MG63 (cell line): ENCODE measurements around the gene EARS2. TPM values are rescaled to one million over a fixed set of nuclear protein-coding genes. Genes with fewer than 3 reads are reported as not detected.
A peak's percentile ranks its signal among the peaks of the same experiment; 100 is the strongest.

ENCODE experiments used
- DNase-seq: peaks from one replicate; pipeline ENCODE4 v3.0.0-alpha.2; 2020
- H3K27me3 ChIP-seq: fragments of 250-450 bp; sonication (Bioruptor Pico); 2 replicates; pipeline ENCODE4 v1.5.1; 2020; ENCODE audit warnings: mild to moderate bottlenecking, moderate library complexity
- H3K36me3 ChIP-seq: fragments of 250-450 bp; sonication (Bioruptor Pico); 2 replicates; pipeline ENCODE4 v1.5.1; 2020; ENCODE audit warnings: mild to moderate bottlenecking, moderate library complexity
- H3K4me3 ChIP-seq: fragments of 250-450 bp; sonication (Bioruptor Pico); 2 replicates; pipeline ENCODE4 v1.5.1; 2020; ENCODE audit warnings: mild to moderate bottlenecking, moderate library complexity
- H3K9me3 ChIP-seq: fragments of 250-450 bp; sonication (Bioruptor Pico); 2 replicates; pipeline ENCODE4 v1.5.1; 2020; ENCODE audit warnings: mild to moderate bottlenecking, moderate library complexity
- total RNA-seq: library from RNA; depleted of rRNA; stranded (reverse); fragments of >200 nt; shearing (Covaris generic); gene quantifications from 2 replicates; pipeline ENCODE4 v1.2.3, GENCODE V29; 2014; ENCODE audit warnings: low replicate concordance

The EARS2 gene
- total RNA-seq, 1 experiment from 2014 or later, result 45.3 TPM

GRCh38 chr16:23504453-23505179 lies 52.5 kb downstream of the EARS2 start:
- peak; percentile 94 for DNase-seq
- Histone ChIP-seq H3K9me3 (no peaks in the 10 kb centered on the region), H3K4me3 (no peak overlapping the region), H3K36me3 (peaks cover 13% of the 10 kb centered on the region), H3K27me3 (no peaks in the 10 kb centered on the region)

GRCh38 chr16:23504076-23504452 lies 53.1 kb downstream of the EARS2 start:
- DNase-seq, result peak; percentile 93
- no peak overlapping the region for H3K4me3 ChIP-seq
- no peaks in the 10 kb centered on the region for H3K9me3 ChIP-seq
- H3K36me3 ChIP-seq, result peaks cover 10% of the 10 kb centered on the region
- no peaks in the 10 kb centered on the region for H3K27me3 ChIP-seq

DNA sequence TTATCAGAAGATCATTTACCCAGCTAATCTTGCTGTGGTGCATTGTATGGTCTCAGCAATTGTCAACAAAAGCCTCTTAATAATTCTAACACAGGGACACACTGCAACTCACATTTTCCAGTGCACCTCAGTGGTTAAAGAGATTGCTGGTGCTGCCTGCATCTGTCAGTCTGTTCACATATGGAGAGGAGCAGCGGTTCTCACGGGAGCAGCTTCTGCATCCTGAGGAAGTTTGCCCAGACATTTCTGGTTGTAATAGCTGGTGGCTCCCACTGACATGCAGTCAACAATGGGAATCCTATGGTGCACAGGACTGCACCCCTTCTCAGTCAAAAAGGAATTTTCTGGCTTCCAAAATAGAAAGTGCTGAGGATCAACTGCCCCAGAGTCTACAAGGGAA lies 54.7 kb downstream of the EARS2 start:
- Histone ChIP-seq H3K36me3 (peaks cover 3% of the 10 kb centered on the region), H3K27me3 (no peaks in the 10 kb centered on the region), H3K4me3 (no peak overlapping the region), H3K9me3 (no peaks in the 10 kb centered on the region)
- no peak for DNase-seq

GRCh38 chr16:23501291-23501690 lies 55.9 kb downstream of the EARS2 start:
- Histone ChIP-seq H3K9me3 (no peaks in the 10 kb centered on the region), H3K27me3 (no peaks in the 10 kb centered on the region), H3K36me3 (peaks cover 3% of the 10 kb centered on the region), H3K4me3 (no peak overlapping the region)
- no peak for DNase-seq

DNA sequence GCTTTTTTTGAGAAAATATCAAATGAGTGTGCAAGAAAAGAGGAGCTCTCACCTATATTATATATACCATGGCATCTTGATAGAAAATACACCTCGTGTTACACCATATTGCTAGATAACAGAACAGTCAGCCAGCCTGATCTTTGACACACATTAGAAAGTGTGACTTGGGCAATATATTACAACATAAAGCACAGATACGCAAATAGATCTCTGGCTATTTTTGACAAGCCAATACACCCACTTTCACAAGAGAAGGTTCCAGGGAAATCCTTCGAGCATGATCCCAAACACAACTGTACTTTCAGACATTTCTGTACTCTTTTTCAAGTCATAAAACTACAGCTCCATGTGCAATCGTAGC lies 56.3 kb downstream of the EARS2 start:
- Histone ChIP-seq H3K4me3 (no peak overlapping the region), H3K36me3 (peaks cover 4% of the 10 kb centered on the region), H3K9me3 (no peaks in the 10 kb centered on the region), H3K27me3 (no peaks in the 10 kb centered on the region)
- no peak for DNase-seq

GRCh38 chr16:23500212-23500861 lies 56.8 kb downstream of the EARS2 start:
- H3K9me3 ChIP-seq, result no peaks in the 10 kb centered on the region
- no peak for DNase-seq
- peaks cover 9% of the 10 kb centered on the region for H3K36me3 ChIP-seq
- H3K4me3 ChIP-seq, result no peak overlapping the region
- no peaks in the 10 kb centered on the region for H3K27me3 ChIP-seq

DNA sequence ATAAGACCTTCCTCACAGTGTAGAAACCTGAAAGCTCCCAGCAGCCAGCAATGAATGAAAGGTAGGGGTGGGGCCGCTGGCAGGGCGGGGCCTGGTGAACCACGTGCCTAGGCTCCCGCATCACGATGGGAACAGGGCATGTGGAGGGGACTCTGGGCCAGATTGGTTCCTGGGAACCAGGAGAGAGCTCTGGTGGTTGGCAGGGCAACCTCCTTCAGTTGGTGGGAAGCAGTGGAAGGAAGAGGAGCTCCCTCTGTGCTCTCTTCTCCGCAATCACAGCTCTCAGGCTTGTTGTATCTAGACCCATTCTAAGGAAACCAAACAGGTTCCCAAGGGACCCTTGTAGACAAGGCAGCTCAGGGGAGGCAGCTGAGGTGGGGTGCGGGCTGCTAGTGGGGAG lies 57.3 kb downstream of the EARS2 start:
- H3K9me3 ChIP-seq, result no peaks in the 10 kb centered on the region
- no peak overlapping the region for H3K4me3 ChIP-seq
- H3K36me3 ChIP-seq, result peaks cover 13% of the 10 kb centered on the region
- DNase-seq, result no peak
- no peaks in the 10 kb centered on the region for H3K27me3 ChIP-seq

DNA sequence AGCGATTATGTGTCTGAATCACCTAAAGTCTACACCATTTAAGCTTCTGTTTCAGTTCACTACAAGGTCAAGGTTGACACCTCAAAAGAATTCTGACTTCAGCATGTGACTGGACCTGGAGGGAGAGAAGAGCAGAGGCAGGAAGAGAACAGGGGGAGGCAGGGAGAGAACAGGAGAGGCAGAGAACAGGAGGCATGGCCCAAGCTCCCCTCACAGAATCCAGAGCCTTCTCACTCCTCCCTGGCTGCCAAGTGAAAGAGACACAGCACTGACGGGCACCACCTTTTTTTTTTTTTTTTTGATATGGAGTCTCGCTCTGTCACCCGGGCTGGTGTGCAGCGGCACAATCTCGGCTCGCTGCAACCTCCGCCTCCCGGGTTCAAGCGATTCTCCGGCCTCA lies 58.3 kb downstream of the EARS2 start:
- Histone ChIP-seq H3K27me3 (no peaks in the 10 kb centered on the region), H3K9me3 (no peaks in the 10 kb centered on the region), H3K36me3 (peaks cover 20% of the 10 kb centered on the region), H3K4me3 (no peak overlapping the region)
- DNase-seq, result no peak

DNA sequence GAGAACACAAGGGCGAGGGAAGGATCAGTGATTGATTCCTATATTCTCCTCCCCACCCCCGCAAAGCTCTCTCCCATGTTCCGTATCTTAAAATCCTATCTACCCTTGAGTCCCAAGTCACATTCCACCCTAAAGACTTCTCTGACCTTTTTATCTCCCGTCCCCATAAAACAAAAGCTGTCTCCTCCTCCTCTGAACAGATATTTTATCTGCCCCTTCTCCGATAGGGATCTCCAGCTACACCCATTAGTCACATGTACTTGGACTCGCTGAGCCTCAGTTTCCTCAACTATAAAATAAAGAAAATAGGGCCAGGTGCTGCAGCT lies 59.6 kb downstream of the EARS2 start:
- DNase-seq, result no peak
- no peak overlapping the region for H3K4me3 ChIP-seq
- H3K9me3 ChIP-seq, result no peaks in the 10 kb centered on the region
- no peaks in the 10 kb centered on the region for H3K27me3 ChIP-seq
- peaks cover 30% of the 10 kb centered on the region for H3K36me3 ChIP-seq

DNA sequence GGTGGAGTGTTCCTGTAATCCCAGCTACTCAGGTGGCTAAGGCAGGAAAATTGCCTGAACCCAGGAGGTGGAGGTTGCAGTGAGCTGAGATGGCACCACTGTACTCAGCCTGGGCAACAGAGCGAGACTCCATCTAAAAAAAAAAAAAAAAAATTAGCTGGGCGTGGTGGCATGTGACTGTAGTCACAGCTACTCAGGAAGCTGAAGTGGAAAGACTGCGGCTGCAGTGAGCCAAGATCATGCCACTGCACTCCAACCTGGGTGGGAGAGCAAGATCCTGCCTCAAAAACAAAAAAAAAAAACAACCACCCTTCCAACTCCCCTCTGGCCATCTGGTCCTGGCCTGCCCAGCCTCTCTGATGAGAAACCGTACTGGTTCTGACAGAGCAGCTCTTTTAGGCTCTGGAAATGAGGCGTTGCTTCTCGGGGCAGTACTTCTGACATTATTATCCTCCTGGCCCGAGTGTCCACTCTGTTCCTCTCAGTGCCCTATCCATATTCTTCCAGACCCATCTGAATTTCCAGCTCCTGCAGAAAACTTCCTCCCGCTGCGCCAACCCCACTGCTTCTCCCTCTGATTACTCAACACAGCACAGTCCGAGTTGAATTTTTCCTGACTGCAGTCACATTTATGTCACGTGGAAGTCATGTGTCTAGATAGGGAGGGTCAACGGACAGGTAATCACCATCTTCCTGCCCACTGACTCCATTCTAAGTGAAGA lies 60.2 kb downstream of the EARS2 start:
- H3K9me3 ChIP-seq, result no peaks in the 10 kb centered on the region
- no peaks in the 10 kb centered on the region for H3K27me3 ChIP-seq
- H3K36me3 ChIP-seq, result peaks cover 34% of the 10 kb centered on the region
- DNase-seq, result no peak
- H3K4me3 ChIP-seq, result no peak overlapping the region

DNA sequence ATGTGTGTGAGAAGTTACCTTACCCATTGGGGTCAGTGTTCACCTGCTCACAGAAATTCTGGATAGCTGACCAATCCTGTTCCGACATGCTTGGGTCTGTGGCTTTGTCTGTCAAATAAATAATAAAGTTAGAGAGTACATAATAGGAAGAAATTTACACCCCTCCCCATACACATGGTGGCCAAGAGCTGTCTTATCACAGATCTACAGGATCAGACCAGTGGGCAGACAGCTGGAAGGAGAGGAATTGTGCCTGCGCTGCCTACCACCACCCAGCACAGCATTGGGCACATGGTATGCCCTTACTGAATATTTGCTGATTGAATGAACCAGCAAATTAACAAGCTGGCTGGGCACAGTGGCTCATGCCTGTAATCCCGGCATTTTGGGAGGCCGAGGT lies 61.5 kb downstream of the EARS2 start:
- H3K4me3 ChIP-seq, result no peak overlapping the region
- no peaks in the 10 kb centered on the region for H3K9me3 ChIP-seq
- DNase-seq, result no peak
- H3K27me3 ChIP-seq, result no peaks in the 10 kb centered on the region
- H3K36me3 ChIP-seq, result peaks cover 43% of the 10 kb centered on the region

DNA sequence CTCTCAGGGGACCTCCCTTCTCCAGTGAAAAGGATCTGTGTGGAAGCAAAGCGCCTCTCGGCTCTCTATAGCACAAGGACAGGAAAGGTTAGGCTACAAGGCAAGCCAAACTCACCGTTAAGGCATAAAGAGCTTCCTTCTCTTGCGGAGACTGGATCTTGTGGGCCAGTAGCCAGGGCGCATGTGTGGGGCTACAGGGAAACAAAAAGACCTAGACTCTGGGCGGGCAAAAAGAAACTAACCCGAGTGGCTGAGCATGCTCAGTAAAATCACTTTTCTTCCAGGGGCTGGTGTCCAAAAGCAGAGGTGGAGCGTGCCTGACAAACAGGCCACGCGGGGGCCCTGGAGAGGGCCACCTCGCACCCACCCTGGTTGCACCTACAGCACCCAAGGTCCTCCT lies 63.0 kb downstream of the EARS2 start:
- Histone ChIP-seq H3K36me3 (peaks cover 56% of the 10 kb centered on the region), H3K9me3 (no peaks in the 10 kb centered on the region), H3K27me3 (no peaks in the 10 kb centered on the region), H3K4me3 (no peak overlapping the region)
- no peak for DNase-seq

DNA sequence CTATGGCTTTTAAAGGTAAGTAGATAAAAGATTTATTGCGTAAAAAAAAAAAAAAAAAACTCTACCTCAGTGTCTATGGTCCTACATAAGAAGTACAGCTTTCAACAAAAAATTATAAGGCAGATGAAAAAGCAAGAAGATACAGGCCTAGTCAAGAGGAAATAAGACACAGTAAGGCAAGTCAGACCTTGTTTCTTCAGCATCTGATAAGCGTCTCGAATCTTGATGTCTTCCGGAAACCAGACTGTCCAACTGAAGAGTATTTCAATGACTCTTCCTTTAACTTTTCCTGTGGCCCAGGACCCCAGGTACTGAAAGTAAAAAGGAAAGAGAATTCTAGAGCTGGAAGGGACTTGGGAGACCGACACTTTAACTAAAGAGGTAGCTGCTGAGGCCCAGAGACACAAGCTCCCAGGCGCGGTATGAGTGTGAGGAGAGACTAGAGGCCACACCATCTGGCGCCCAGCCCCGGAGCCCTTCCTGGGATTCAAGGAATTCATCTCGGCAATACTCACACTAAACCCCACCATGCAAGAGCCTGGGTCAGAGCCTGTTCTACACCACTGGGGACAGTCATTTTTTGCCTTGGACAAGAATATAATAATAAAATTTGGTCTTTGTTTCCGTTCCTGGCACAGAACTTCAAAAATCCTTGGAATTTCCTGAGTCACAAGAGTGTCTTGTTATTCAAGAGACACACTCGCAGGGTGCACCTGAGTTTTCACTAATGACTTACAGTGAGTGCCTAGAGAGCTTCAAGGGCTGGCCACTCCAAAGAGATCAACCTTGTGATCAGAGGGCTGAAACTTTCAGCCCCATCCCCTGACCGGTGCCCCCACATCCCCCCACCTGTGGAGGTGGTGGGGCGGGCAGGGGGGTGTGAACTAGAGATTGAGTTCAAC lies 65.4 kb downstream of the EARS2 start:
- Histone ChIP-seq H3K9me3 (no peaks in the 10 kb centered on the region), H3K36me3 (peaks cover 71% of the 10 kb centered on the region), H3K27me3 (no peaks in the 10 kb centered on the region), H3K4me3 (no peak overlapping the region)
- DNase-seq, result no peak

DNA sequence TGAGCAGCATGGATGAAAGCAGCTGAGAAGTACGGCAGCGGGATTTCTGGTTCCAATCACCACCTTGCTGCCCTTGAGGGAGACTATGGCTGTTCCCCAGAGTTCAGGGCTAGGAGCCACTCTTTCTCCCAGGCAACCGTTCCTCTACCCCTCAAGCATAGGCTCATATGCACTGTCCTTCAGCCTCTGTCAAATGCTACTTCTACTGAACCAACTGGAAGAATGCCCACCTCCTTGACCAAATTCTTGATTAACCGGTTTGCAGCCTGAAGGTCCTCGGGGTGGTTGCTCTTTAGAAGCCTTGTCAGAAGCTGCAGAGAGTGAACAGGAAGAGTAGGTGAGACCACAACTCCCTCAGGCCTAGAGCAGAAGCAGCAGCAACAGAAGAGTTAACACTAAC lies 70.7 kb downstream of the EARS2 start:
- H3K36me3 ChIP-seq, result peaks cover 73% of the 10 kb centered on the region
- no peak for DNase-seq
- H3K4me3 ChIP-seq, result no peak overlapping the region
- H3K9me3 ChIP-seq, result no peaks in the 10 kb centered on the region
- no peaks in the 10 kb centered on the region for H3K27me3 ChIP-seq

GRCh38 chr16:23485841-23486240 lies 71.3 kb downstream of the EARS2 start:
- peaks cover 74% of the 10 kb centered on the region for H3K36me3 ChIP-seq
- no peaks in the 10 kb centered on the region for H3K9me3 ChIP-seq
- no peak overlapping the region for H3K4me3 ChIP-seq
- DNase-seq, result no peak
- no peaks in the 10 kb centered on the region for H3K27me3 ChIP-seq

DNA sequence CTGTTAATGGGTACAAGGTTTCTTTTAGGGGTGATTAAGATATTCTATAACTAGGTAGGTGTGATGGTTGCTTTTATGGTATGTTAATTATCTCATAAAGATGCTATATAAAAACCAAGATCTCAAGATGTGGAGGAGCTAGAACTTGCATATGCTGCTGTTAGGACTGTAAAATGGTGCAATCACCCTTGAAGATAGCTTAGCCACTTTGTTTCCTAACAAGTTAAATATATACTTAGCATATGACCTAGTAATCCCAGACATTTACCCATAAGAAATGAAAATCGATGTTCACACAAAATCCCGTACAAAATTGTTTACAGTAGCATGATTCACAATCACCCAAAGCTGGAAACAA lies 71.9 kb downstream of the EARS2 start:
- Histone ChIP-seq H3K36me3 (peaks cover 74% of the 10 kb centered on the region), H3K9me3 (no peaks in the 10 kb centered on the region)

More for the DNA sequence above, 71.9 kb downstream of the EARS2 start:
- DNase-seq, result no peak
- no peak overlapping the region for H3K4me3 ChIP-seq
- H3K27me3 ChIP-seq, result no peaks in the 10 kb centered on the region
